OCI-LY7 (cell line): ENCODE results near the gene KIAA1958. TPM values are rescaled to one million over a fixed set of nuclear protein-coding genes. Genes with fewer than 3 reads are reported as not detected.

Source experiments
- BruUV-seq: library from RNA; stranded (reverse); fragments of 400-500 nt; replicated peaks from 2 replicates; lab custom pipeline; 2021; lab: Mats Ljungman, UMichigan
- CTCF ChIA-PET: fragments of 300-600 bp; sonication (Branson Sonifier 250); formaldehyde crosslinking; loops from one replicate; lab custom pipeline; 2022; ENCODE audit warnings: antibody characterized with exemption; ENCODE audit not compliant: unreplicated experiment; lab: Charles Lee
- POLR2A ChIA-PET: fragments of 300-600 bp; sonication (Branson Sonifier 250); formaldehyde crosslinking; loops from one replicate; lab custom pipeline; 2022; ENCODE audit warnings: antibody characterized with exemption; lab: Charles Lee
- DNase-seq: peaks from one replicate; pipeline ENCODE4 v3.0.0-alpha.2; 2015; ENCODE audit warnings: low spot score
- H2AFZ ChIP-seq: fragments of 200-600 bp; sonication (generic), shearing (Covaris generic); 2 replicates; pipeline ENCODE4 v1.6.1; 2014; ENCODE audit warnings: mild to moderate bottlenecking, antibody characterized with exemption, low read length, moderate library complexity
- H3K27ac ChIP-seq: fragments of 200-600 bp; sonication (generic); 2 replicates; pipeline ENCODE4 v1.5.1; 2014; ENCODE audit warnings: mixed run types, low read depth, mild to moderate bottlenecking, moderate library complexity, low read length, inconsistent platforms; ENCODE audit not compliant: poor library complexity, severe bottlenecking
- H3K36me3 ChIP-seq: fragments of 200-600 bp; sonication (generic); 2 replicates; pipeline ENCODE4 v1.6.1; 2014; ENCODE audit warnings: mild to moderate bottlenecking, antibody characterized with exemption, low read length, moderate library complexity, mixed read lengths; ENCODE audit not compliant: insufficient read depth
- H3K4me1 ChIP-seq: fragments of 200-600 bp; sonication (generic); 2 replicates; pipeline ENCODE4 v1.5.1; 2014; ENCODE audit warnings: mild to moderate bottlenecking, low read length; ENCODE audit not compliant: insufficient read depth, poor library complexity, severe bottlenecking
- H3K4me2 ChIP-seq: fragments of 200-600 bp; sonication (generic); 2 replicates; pipeline ENCODE4 v1.6.1; 2014; ENCODE audit warnings: mild to moderate bottlenecking, low read length
- H3K4me3 ChIP-seq: fragments of 200-600 bp; sonication (generic); 2 replicates; pipeline ENCODE4 v1.5.1; 2014; ENCODE audit warnings: mild to moderate bottlenecking, low read depth, low read length; ENCODE audit not compliant: poor library complexity, severe bottlenecking
- H3K79me2 ChIP-seq: fragments of 200-600 bp; sonication (generic); 2 replicates; pipeline ENCODE4 v1.6.1; 2016; ENCODE audit warnings: low read depth, mild to moderate bottlenecking, low read length, moderate library complexity, mixed read lengths; ENCODE audit not compliant: insufficient read depth
- H3K9me2 ChIP-seq: fragments of 200-600 bp; sonication (generic); 2 replicates; pipeline ENCODE4 v1.6.1; 2016; ENCODE audit warnings: mild to moderate bottlenecking, low read length, mixed read lengths; ENCODE audit not compliant: insufficient read depth
- H3K9me3 ChIP-seq: fragments of 200-600 bp; sonication (generic); 2 replicates; pipeline ENCODE4 v1.6.1; 2014; ENCODE audit warnings: mild to moderate bottlenecking, mixed run types, low read length, mixed read lengths
- H4K20me1 ChIP-seq: fragments of 200-600 bp; sonication (generic); 2 replicates; pipeline ENCODE4 v1.6.1; 2014; ENCODE audit warnings: mild to moderate bottlenecking, antibody characterized with exemption, low read length, moderate library complexity, mixed read lengths; ENCODE audit not compliant: insufficient read depth
- EZH2phosphoT487 ChIP-seq: fragments of 200-600 bp; sonication (generic); IDR thresholded peaks from 2 replicates; pipeline ENCODE4 v1.6.1; 2018; ENCODE audit warnings: low read depth, borderline replicate concordance, mild to moderate bottlenecking, mixed run types, antibody characterized with exemption, low read length, moderate library complexity, mixed read lengths
- intact Hi-C: fragments of 100-400 bp; cut with micrococcal nuclease; formaldehyde crosslinking; loops from one replicate; pipeline ENCODE4 v1.10.0; 2022; ENCODE audit not compliant: unreplicated experiment
- total RNA-seq, 2 experiments: library from RNA; depleted of rRNA in 1 of 2; stranded (reverse); fragments of >200 nt in 1 of 2; shearing (Covaris generic) in 1 of 2; gene quantifications; 2 replicates each; pipeline ENCODE4 v1.2.3, GENCODE V29; 2014 to 2022
- TF ChIP-seq, protein P1 (sequence below): fragments of 200-600 bp; sonication (generic); conservative IDR thresholded peaks from 2 replicates; pipeline ENCODE4 v1.5.1; 2014; ENCODE audit warnings: mild to moderate bottlenecking, antibody characterized with exemption, low read length, moderate library complexity, mixed read lengths

The KIAA1958 gene
- total RNA-seq, 2 experiments from 2014 or later, result 15.4 to 19.8 TPM

GRCh38 chr9:112571624-112572355 is 85.2 kb downstream of the KIAA1958 start:
- no TSS peak for BruUV-seq
- POLR2A ChIA-PET, result interaction anchor here (0.6 kb wide), 1 partner anchor 19 kb away, joined by 3 read pairs; no protein-coding TSS in a partner anchor
- H3K79me2 ChIP-seq, result no peaks in the 10 kb centered on the region
- 0 out of 2 replicates have a peak, but pooled peaks cover 8% of the 10 kb centered on the region for H4K20me1 ChIP-seq
- no peak overlapping the region for H3K4me2 ChIP-seq
- H3K27ac ChIP-seq, result no peak overlapping the region
- TF ChIP-seq EZH2phosphoT487, result no peak
- TF ChIP-seq, protein P1, sequence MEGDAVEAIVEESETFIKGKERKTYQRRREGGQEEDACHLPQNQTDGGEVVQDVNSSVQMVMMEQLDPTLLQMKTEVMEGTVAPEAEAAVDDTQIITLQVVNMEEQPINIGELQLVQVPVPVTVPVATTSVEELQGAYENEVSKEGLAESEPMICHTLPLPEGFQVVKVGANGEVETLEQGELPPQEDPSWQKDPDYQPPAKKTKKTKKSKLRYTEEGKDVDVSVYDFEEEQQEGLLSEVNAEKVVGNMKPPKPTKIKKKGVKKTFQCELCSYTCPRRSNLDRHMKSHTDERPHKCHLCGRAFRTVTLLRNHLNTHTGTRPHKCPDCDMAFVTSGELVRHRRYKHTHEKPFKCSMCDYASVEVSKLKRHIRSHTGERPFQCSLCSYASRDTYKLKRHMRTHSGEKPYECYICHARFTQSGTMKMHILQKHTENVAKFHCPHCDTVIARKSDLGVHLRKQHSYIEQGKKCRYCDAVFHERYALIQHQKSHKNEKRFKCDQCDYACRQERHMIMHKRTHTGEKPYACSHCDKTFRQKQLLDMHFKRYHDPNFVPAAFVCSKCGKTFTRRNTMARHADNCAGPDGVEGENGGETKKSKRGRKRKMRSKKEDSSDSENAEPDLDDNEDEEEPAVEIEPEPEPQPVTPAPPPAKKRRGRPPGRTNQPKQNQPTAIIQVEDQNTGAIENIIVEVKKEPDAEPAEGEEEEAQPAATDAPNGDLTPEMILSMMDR, result no peak
- no peaks in the 10 kb centered on the region for H3K4me1 ChIP-seq
- no peaks in the 10 kb centered on the region for H3K9me2 ChIP-seq
- no peaks in the 10 kb centered on the region for H3K9me3 ChIP-seq
- CTCF ChIA-PET, result no interaction called here
- intact Hi-C loops, result loop anchor here (10.0 kb wide), 1 partner anchor 223 kb away; no protein-coding TSS in a partner anchor
- H3K36me3 ChIP-seq, result 0 out of 2 replicates have a peak, but pooled peaks cover 11% of the 10 kb centered on the region
- H3K4me3 ChIP-seq, result no peak overlapping the region
- no peak for DNase-seq
- H2AFZ ChIP-seq, result no peak overlapping the region

GRCh38 chr9:112572416-112572815 is 85.8 kb downstream of the KIAA1958 start:
- Histone ChIP-seq H3K79me2 (no peaks in the 10 kb centered on the region), H3K27ac (no peak overlapping the region), H3K4me1 (no peaks in the 10 kb centered on the region), H2AFZ (no peak overlapping the region), H3K4me2 (no peak overlapping the region), H3K9me2 (no peaks in the 10 kb centered on the region), H3K4me3 (no peak overlapping the region), H4K20me1 (0 out of 2 replicates have a peak, but pooled peaks cover 8% of the 10 kb centered on the region), H3K36me3 (0 out of 2 replicates have a peak, but pooled peaks cover 11% of the 10 kb centered on the region), H3K9me3 (no peaks in the 10 kb centered on the region)
- DNase-seq, result no peak
- CTCF ChIA-PET, result no interaction called here
- TF ChIP-seq, protein P1, result peak; percentile 32; the same call in 1 of the 2 replicates
- TF ChIP-seq EZH2phosphoT487, result no peak
- intact Hi-C loops, result loop anchor here (10.0 kb wide), 1 partner anchor 222 kb away; no protein-coding TSS in a partner anchor
- no TSS peak for BruUV-seq
- POLR2A ChIA-PET, result interaction anchor here (1.1 kb wide), 1 partner anchor 329 kb away, joined by 3 read pairs; no protein-coding TSS in a partner anchor
